ENCODE data around the gene ARID1B. TPM values are rescaled to one million over a fixed set of nuclear protein-coding genes. Genes with fewer than 3 reads are reported as not detected.

ARID1B gene
- total and polyA plus RNA-seq, 10 of the 15 experiments (the other 5 are each of a cell fraction or from before 2014, with no cell fraction given) = 24.7 to 133 (median 54.6) TPM

DNA sequence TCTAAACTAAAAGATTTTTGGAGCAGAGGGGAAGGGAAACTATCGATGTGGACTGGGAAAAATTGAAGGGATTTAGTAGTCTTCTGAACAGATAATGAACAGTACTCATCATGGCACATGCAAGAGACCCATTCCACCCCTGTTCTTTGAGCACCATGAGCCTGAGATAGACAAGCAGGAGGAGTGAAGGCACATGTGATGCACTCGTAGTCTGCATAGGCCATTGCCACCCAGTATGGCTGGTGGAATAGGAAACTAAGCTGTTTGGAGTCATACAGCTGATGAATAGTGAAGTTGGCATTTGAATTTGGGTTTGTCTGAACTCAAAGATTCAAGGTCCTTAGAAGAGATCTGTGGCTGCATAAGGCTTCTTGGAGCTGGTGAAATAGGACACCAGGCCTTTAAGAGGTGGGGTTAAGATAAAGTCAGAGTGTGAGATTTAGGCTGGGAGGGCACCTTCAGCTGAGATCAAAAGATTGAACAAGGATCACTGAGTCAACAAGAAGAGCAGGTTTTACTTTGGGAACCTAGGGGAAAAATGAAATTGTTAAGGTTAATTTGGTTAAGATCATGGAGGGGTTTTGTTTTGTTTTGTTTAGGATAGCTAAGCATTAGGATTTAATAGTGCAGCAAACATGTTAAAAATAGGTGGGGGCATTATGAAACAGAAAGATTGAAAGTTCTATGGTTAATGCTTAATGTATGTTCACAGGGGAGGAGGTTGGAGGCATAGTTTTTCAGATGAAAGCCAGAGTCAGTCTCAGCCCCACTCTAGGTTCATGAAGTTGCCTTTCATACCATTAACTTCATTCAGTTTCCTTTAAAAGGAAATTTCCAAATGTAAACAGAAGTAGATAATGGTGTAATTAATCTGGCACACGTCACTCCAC lies 148.8 kb downstream of the ARID1B start:
- Histone ChIP-seq H3K9ac (ENCODE audit: control insufficient read depth, insufficient read depth, low read length) (no peak overlapping the region), H3K4me1 (ENCODE audit: control insufficient read depth, insufficient read depth, low read length) (peaks cover 9% of the 10 kb centered on the region), H3K4me2 (ENCODE audit: control insufficient read depth, insufficient read depth) (peak overlapping the region; percentile 58), H4K20me1 (ENCODE audit: control insufficient read depth, insufficient read depth) (peaks cover 4% of the 10 kb centered on the region; the same call in 1 of the 2 replicates), H3K79me2 (ENCODE audit: control insufficient read depth, insufficient read depth, low read length) (peaks cover 83% of the 10 kb centered on the region), H3K9me3 (replicated peaks; ENCODE audit: control insufficient read depth, insufficient read depth, low read length) (no peaks in the 10 kb centered on the region), H3K36me3 (ENCODE audit: control insufficient read depth in 2 of 2, insufficient read depth in 2 of 2, low read length in 1 of 2) (no peaks in the 10 kb centered on the region; a peak in 2 of 4 replicates), H2AFZ (ENCODE audit: control insufficient read depth, low read depth, low read length) (no peak overlapping the region), H3K27me3 (replicated peaks in 1 of 2; ENCODE audit: control insufficient read depth in 2 of 2, insufficient read depth in 2 of 2, low read length in 1 of 2) (no peaks in the 10 kb centered on the region), H3K27ac (ENCODE audit: control insufficient read depth, insufficient read depth) (peak overlapping the region; percentile 40; the same call in 1 of the 2 replicates), H3K4me3 (no peak overlapping the region)
- POLR2A ChIA-PET = interaction anchor here (0.7 kb wide), 2 partner anchors 95 to 501 kb away, joined by 3 to 4 read pairs; no protein-coding TSS in a partner anchor
- CTCF ChIA-PET = interaction anchor here (0.7 to 1.6 kb wide), 9 partner anchors 8 to 209 kb away, joined by 3 to 7 read pairs (median 4); no protein-coding TSS in a partner anchor
- SMC1A ChIA-PET (ENCODE audit: uncharacterized antibody, unreplicated experiment) = interaction anchor here (0.6 to 6.6 kb wide), 21 partner anchors 7 to 236 kb away, joined by 3 to 42 read pairs (median 5); partner anchors contain the start of gene ARID1B
- in situ Hi-C loops (cut with MboI) = no loop called here
- 80% methylated on average over 3 of the region's 3 CpGs for WGBS (ENCODE audit: insufficient coverage, insufficient replicate concordance, low lambda C conversion rate, missing lambda C conversion rate)
- intact Hi-C loops (cut with micrococcal nuclease; ENCODE audit: unreplicated experiment) = loop anchor here (5.0 kb wide), 1 partner anchor 96 kb away; no protein-coding TSS in a partner anchor
- DNase-seq (ENCODE audit: low read depth, low spot score) = no peak
- RAD21 ChIA-PET (ENCODE audit: unreplicated experiment) = interaction anchor here (0.8 to 1.5 kb wide), 10 partner anchors 8 to 288 kb away, joined by 3 read pairs; no protein-coding TSS in a partner anchor
- TF ChIP-seq, protein P1, sequence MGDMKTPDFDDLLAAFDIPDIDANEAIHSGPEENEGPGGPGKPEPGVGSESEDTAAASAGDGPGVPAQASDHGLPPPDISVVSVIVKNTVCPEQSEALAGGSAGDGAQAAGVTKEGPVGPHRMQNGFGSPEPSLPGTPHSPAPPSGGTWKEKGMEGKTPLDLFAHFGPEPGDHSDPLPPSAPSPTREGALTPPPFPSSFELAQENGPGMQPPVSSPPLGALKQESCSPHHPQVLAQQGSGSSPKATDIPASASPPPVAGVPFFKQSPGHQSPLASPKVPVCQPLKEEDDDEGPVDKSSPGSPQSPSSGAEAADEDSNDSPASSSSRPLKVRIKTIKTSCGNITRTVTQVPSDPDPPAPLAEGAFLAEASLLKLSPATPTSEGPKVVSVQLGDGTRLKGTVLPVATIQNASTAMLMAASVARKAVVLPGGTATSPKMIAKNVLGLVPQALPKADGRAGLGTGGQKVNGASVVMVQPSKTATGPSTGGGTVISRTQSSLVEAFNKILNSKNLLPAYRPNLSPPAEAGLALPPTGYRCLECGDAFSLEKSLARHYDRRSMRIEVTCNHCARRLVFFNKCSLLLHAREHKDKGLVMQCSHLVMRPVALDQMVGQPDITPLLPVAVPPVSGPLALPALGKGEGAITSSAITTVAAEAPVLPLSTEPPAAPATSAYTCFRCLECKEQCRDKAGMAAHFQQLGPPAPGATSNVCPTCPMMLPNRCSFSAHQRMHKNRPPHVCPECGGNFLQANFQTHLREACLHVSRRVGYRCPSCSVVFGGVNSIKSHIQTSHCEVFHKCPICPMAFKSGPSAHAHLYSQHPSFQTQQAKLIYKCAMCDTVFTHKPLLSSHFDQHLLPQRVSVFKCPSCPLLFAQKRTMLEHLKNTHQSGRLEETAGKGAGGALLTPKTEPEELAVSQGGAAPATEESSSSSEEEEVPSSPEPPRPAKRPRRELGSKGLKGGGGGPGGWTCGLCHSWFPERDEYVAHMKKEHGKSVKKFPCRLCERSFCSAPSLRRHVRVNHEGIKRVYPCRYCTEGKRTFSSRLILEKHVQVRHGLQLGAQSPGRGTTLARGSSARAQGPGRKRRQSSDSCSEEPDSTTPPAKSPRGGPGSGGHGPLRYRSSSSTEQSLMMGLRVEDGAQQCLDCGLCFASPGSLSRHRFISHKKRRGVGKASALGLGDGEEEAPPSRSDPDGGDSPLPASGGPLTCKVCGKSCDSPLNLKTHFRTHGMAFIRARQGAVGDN (IDR thresholded peaks at IDR 0.05) = no peak
- TF ChIP-seq NBN (IDR thresholded peaks at IDR 0.05) (peak; percentile 47; the same call in 1 of the 2 replicates), KLF5 (IDR thresholded peaks at IDR 0.05; ENCODE audit: partially characterized antibody) (no peak), PAX5 (IDR thresholded peaks at IDR 0.05; ENCODE audit: borderline replicate concordance, low read depth, low read length) (no peak), ATF7 (IDR thresholded peaks at IDR 0.05; ENCODE audit: low read depth) (0 out of 2 replicates have a peak, but pooled peaks have one; percentile 31), MEF2A (IDR thresholded peaks at IDR 0.05; ENCODE audit: insufficient read depth, low read depth, low read length) (0 out of 2 replicates have a peak, but pooled peaks have one; percentile 10), RCOR1 (conservative IDR thresholded peaks at IDR 0.05; ENCODE audit: low read depth, low read length) (no peak)
- TF ChIP-seq, protein P2, sequence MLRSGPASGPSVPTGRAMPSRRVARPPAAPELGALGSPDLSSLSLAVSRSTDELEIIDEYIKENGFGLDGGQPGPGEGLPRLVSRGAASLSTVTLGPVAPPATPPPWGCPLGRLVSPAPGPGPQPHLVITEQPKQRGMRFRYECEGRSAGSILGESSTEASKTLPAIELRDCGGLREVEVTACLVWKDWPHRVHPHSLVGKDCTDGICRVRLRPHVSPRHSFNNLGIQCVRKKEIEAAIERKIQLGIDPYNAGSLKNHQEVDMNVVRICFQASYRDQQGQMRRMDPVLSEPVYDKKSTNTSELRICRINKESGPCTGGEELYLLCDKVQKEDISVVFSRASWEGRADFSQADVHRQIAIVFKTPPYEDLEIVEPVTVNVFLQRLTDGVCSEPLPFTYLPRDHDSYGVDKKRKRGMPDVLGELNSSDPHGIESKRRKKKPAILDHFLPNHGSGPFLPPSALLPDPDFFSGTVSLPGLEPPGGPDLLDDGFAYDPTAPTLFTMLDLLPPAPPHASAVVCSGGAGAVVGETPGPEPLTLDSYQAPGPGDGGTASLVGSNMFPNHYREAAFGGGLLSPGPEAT (IDR thresholded peaks at IDR 0.05; ENCODE audit: low read depth) = 0 out of 2 replicates have a peak, but pooled peaks have one; percentile 29
- peak; percentile 49 for FAIRE-seq
- BruUV-seq (replicated peaks) = no TSS peak
- ATAC-seq = peak; percentile 91

Data from GM12878 (cell line).